COLO829 (cell line): ENCODE data around the gene GARIN5A.

Experiments
- DNase-seq: peaks from one replicate; pipeline ENCODE4 v3.0.0; 2012; ENCODE audit warnings: low spot score

The GARIN5A gene

DNA sequence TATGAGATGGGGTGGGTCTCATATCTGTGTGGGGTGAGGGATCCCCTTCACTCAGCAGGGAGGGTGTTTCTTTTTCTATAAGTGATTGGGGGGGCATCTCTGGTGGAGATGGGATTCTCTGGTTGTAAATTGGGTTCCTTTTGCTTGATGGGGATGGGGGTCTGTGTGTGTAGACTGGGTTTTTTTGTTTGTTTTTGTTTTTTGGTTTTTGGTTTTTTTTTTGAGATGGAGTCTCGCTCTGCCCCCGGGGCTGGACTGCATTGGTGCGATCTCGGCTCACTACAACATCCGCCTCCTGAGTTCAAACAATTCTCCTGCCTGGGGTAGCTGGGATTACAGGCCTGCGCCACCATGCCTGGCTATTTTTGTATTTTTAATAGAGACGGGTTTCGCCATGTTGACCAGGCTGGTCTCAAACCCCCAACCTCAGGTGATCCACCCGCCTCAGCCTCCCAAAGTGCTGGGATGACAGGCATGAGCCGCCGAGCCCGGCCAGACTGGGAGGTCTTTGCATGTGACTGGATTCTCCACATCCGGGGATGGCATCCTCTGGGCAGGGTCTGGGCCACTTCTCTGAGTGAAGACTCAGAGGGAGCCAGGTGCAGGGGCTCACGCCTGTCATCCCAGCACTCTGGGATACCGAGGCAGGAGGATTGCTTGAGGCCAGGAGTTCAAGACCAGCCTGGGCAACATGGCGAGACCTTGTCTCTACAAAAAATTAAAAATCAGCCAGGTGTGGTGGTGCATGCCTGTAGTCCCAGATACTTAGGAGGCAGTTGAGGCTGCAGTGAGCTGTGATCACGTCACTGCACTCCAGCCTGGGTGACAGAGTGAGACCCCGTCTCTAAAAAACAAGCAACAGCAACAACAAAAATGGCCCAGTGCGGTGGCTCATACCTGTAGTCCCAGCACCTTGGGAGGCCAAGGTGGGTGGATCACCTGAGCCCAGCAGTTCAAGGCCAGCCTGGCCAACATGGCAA is 43.2 kb downstream of the GARIN5A start:
- DNase-seq: no peak

DNA sequence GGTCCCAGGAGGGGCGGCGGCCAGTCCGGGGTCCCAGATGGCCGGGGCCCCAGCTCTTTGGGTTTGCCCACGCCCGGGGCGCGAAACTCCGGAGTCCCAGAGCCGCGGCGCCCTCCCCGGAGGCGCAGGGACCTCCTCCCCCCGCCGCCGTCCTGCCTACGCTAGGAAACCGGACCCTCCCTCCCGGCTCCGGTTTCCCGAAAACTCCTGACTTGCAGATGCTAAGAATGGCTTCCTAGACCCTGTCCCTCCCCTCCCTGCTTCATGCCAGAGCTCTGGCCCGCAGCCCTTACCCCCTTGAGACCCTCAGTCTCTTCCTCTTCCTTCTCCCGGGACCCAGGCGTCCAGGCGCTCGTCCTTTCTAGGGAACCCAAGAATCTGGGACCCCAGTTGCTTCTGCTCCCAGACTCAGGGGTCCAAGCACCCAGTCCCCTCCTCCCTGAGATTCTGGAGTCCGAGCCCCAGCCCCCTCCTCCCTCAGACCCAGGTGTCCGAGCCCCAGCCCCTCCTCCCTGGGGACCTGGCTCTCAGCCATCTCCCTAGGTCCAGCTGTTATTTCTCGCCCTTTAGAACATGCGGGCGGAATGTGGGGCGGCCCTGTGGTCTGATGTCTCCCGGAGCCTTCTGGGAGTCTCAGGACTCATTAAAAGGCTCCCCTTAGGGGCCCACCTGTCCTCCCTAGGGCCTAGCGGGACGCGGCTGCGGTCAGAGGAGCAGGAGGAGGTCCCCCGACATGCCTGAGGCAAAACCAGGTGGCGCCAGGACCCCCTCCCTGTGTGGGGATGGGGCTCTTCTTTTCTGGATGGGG is 44.2 kb downstream of the GARIN5A start, which contains the start of gene MYBPC2:
TSS of gene MYBPC2 (plus strand) at position 672 of the 808 bp plus-strand sequence. CDS start at position 734, 62 bp downstream.
- DNase-seq: no peak

DNA sequence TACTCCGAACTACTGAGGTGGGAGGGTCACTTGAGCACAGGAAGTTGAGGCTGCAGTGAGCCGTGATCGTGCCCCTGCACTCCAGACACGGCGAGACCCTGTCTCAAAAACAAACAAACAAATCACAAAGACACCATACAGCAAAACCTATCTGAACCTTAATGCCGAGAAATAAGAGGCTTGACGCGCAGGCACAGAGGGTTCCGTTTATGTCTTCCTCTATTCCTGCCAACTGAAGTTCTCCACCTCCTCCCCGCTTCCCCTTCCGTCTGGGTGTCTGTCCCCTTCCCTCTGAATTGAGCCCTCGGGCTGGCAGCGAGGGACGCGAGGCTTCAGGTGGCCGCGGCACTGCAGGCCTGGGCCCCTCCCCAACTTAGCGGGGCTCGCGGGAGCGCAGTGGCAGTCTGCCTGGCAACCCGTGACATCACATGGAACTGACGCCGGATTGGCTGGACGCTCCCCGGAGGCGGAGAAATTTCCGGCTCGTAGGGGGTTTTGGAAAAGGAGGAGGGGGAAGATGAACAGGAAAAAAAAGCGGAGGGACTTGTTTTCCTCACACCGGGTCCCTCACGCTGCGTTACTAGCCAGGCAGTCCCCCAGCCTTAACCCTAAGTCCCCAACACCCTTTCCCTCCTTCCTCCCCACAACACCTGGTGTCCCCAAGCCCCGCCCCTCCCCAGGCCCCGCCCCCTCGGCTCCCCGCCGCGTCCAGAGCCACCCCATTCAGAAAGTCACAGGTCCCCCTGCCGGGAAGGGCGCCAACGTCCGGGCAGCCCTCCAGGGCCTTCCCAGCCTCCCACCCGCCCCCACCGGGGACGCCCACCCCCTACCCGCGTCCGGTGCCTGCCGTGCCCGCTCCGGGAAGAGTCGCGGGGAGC is 45.1 kb downstream of the GARIN5A start:
- DNase-seq: peak; percentile 80

DNA sequence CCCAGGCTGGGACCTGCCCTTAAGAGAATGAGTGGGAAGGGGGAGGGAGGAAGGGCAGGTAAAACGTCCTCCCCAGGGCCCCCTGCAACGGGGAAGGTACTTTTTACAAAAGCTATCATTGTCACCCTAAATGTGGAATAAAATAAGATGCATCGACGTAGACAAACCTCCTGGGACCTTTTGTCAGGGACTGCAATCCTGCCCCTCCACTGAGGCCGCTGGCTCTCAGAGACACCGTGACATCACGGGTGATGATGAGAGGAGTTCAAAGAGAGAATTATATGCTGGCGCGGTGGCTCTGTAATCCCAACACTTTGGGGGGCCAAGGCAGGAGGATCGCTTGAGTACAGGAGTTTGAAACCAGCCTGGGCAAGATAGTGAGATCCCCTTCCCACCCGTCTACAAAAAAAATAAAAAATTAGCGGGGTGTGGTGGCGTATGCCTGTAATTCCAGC is 45.7 kb downstream of the GARIN5A start:
- DNase-seq: no peak

DNA sequence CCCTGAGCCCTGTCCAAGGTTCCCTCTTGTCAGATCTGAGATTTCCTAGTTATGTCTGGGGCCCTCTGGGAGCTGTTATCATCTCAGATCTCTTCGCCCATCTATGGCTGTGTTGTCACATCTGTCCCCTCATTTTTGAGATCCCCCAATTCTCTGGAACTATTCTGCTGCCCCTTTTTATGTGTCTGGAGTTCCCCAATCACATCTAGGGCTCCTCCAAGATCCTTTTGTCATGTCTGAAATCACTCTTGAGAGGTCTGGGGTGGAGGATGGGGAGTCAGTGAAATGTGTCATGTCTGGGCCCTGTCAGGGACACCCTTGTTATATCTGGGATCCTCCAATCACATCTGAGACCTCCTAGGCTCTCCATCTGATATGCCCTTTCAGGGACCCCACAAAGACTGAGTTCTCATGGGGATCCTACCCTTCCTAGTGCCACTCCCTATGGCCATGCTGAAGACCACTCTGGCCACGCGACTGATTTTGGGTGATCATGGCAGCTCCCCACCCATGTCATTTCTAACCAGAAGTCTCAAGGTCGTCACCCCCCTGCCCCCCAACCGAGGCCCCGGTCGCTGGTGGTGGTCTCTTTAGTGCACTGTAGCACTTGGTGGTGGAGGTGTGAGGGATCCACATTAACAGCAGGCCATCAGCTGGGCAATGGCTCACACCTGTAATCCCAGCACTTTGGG is 47.7 kb downstream of the GARIN5A start:
- no peak for DNase-seq

DNA sequence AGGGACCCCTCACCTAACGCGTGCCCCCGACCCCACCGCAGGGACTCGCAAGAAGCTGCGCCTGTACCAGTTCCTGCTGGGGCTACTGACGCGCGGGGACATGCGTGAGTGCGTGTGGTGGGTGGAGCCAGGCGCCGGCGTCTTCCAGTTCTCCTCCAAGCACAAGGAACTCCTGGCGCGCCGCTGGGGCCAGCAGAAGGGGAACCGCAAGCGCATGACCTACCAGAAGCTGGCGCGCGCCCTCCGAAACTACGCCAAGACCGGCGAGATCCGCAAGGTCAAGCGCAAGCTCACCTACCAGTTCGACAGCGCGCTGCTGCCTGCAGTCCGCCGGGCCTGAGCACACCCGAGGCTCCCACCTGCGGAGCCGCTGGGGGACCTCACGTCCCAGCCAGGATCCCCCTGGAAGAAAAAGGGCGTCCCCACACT is 48.6 kb downstream of the GARIN5A start:
- DNase-seq: no peak

DNA sequence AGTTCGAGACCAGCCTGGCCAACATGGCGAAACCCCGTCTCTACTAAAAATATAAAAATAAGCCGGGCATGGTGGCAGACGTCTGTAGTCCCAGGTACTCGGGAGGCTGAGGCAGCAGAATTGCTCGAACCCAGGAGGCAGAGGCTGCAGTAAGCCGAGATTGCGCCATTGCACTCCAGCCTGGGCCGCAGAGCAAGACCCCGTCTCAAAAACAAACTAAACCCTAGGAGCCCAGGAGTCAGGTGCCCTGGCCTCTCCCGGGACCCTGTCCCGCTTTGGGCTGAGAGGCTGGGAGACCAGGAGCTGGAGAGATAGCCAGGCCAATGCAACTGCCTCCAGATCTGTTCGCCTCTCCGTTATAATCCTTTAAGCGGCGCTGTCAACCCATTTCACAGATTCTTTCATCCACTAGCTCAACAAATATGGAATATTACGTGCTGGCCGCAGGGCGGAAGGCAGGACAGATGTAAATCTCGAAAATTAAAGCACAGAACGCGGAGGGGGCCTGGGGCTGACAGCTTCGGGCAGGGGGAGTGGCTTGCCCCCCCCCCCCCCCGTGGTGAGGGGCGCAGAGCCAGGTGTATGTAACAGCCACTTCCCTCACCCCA is 49.2 kb downstream of the GARIN5A start:
- no peak for DNase-seq

DNA sequence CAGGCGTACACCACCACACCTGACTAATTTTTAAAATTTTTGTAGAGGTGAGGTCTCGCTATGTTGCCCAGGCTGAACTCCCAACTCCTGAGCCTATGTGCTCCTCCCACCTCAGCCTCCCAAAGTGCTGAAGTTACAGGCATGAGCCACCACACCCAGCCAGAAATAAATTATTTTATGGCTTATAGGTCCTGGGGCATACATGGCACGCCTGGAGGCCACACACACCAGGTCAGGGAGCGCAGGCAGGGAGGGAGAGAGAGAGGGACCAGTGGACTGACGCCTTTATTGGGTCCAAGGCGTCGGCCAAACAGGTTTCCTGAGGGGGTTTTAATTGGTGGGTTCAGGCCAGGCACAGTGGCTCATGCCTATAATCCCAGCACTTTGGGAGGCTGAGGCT is 51.1 kb downstream of the GARIN5A start:
- DNase-seq: no peak

DNA sequence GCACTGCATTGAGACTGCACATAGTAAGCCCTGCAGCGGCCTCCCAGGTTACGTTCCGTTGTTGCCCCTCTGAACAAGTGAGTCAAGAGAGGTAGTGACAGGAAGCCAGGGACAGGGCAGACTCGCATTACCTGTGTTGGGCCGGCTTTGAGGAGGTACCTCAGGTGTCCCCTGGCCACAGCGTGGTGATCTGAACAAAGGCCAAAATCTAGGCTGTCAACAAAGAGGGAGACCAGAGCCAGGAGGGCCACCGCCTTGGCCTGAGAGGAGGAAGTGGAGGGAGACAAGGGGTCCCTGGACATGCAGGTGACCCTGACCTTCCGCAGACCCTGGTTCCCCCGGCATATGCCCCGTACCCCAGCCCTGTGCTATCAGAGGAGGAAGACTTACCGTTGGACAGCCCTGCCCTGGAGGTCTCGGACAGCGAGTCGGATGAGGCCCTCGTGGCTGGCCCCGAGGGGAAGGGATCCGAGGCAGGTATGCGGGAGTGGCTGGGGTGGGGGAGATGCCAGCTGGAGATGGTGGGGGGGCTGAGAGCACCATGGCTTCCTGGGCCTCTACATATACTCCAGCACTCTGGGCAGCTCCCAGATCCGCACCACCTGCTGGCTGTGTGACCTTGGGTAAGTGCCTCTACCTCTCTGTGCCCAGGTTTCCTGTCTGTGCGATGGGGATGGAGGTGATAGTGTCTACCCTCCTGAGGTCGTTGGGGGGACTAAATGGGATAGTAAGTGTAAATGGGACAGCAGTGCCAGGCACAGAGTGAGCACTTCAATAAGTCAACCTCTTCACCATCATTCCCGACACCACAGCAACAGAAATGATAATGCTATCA is 53.2 kb downstream of the GARIN5A start:
- DNase-seq: no peak

DNA sequence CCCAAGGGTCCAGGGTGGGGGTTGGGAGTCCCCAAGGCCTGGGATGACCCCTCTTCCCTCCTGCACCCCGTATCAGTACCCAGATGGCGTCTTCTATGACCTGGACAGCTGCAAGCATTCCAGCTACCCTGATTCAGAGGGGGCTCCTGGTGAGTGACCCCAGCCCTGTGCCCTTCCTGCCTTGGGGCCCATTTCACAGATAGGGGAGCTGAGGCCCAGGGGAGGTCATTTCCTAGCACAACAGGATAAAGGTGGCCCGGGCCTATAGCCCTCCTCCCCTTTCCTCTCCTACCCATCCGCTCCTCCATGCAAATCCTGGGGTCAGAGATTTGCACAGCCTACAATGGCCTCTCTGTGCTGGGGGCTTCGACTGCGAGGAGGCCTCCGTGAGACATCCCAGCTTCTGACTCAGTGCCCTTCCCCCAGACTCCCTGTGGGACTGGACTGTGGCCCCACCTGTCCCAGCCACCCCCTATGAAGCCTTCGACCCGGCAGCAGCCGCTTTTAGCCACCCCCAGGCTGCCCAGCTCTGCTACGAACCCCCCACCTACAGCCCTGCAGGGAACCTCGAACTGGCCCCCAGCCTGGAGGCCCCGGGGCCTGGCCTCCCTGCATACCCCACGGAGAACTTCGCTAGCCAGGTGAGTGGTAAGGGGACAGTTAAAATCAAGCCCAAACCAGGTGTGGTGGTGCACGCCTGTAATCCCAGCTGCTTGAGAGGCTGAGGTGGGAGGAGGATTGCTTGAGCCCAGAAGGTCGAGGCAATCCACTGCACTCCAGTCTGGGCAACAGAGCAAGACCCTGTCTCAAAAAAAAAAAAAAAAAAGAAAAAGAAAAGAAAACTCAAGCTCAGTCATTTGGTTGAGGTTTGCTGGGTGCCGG is 54.0 kb downstream of the GARIN5A start:
- no peak for DNase-seq

DNA sequence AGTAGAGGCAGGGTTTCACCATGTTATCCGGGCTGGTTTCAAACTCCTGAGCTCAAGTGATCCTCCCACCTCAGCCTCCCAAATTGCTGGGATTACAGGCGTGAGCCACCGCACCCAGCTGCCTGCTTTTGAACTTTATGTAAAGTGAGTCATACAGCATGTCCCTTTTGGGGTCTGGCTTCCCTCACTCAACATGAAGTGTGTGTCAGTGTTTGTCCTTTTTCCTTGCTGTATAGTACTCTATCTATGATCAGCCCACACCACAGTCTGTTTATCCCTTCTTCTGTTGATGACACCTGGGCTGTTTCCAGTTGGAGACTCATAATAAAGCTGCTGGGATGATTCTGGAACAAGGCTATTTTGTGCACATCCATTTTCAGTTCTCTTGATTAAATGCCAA is 55.8 kb downstream of the GARIN5A start:
- DNase-seq: no peak

DNA sequence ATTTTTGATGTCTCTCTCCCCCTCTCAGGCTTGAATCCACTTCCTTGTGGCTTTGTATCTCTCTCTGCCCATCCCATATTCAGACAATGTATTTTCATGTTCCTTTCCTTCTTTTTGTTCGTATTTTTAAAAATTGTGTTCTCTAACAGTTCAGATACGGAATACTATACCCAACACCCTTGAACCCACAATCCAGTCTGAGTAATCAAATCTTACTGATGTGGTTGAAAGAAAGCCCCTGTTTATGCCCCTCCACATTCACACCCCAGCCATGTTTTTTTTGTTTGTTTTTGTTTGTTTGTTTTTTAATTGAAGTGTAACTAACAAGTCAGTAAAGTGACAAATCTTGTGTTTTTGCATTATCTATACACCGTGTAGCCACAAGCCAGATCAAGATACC is 56.5 kb downstream of the GARIN5A start:
- DNase-seq: no peak

DNA sequence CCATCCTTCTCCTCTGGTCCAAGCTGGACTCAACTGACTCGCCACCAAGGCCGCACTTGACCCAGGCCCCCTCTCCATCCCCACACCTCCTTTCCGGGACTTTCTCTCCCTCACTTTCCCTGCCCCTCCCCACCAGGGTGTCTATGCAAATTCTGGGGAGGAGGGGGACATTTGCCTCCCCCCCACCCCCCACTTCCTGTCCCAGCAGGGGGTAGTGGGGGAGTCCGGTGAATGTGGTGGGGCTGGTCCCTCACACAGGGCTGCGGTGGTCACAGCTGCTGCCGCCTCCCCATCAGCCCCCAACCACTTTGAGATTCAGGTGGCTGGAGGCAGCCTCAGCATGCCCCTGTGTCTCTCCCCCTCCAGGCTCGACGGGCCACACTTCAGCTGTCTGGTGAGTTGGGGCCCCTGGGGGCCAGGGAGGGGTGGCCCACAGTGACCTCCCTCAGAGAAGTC is 57.0 kb downstream of the GARIN5A start:
- no peak for DNase-seq

DNA sequence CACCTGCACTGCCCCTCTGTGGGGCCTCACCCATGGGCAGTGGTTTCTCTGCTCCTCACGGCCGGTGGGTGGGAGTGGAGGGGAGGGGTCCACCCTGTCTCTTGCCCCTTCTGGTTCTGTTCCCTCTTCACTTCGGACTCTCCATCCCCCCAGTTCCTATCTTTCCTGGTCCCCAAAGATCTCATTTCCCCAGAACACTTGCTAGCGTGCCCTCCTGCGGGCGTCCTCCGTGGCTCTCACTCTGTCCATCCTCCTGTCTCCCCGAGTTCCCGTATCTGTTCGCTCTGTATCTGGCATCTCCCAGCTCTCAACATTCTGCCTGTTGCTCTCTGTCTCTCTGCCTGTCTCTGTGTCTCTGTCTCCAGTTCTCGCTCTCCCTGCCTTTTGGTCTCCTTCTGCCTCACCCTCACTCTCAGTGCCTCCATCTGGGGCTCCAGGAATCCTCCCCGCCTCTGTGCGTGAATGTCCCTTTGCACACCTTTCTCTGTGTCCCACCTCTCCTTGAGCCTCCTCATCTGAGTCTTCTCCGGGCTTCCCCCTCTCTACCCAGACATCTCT is 57.5 kb downstream of the GARIN5A start:
- DNase-seq: no peak

DNA sequence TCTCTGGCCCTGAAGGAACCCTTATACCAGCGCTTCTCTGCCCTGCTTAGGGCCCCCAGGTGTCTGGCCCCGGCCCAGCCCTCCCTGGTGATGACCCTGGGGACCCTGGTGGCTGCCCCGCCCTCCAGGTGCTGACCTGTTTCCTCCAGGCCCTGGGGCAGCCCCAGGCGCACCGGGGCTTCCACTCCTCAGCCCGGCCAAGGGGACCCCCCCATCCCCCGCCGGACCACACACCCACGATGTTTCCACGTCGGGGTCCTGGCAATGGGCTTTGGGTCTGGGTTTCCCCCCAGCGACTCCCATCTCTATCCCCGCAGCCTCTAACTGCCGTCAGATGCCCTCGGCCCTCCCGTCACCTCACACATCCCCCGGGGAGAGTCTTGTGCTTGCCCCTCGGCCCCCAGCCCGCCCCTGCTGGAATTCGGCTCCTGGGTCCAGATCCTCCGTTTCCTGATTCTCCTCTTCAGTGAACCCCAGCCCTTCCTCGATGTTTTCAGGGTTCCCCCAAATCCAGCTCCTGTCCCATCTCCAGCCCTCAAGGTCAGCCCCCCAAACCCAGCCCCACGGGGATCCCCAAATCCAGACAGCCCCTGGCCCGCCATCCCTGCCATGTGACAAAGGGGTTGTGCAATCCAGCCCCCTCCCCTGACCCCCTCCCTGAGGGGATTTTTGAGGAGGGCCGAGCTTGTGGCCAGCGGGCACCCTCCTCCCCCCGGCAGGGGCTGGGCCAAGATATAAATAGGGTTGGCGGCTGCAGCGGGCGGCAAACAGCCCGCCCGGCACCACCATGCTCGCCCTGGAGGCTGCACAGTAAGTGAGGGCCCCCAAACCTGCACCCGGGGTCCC is 58.2 kb downstream of the GARIN5A start, which contains the start of gene SPIB:
TSS of gene SPIB (plus strand) at position 763 of the 846 bp plus-strand sequence. CDS start at position 788, 25 bp downstream.
- DNase-seq: no peak

DNA sequence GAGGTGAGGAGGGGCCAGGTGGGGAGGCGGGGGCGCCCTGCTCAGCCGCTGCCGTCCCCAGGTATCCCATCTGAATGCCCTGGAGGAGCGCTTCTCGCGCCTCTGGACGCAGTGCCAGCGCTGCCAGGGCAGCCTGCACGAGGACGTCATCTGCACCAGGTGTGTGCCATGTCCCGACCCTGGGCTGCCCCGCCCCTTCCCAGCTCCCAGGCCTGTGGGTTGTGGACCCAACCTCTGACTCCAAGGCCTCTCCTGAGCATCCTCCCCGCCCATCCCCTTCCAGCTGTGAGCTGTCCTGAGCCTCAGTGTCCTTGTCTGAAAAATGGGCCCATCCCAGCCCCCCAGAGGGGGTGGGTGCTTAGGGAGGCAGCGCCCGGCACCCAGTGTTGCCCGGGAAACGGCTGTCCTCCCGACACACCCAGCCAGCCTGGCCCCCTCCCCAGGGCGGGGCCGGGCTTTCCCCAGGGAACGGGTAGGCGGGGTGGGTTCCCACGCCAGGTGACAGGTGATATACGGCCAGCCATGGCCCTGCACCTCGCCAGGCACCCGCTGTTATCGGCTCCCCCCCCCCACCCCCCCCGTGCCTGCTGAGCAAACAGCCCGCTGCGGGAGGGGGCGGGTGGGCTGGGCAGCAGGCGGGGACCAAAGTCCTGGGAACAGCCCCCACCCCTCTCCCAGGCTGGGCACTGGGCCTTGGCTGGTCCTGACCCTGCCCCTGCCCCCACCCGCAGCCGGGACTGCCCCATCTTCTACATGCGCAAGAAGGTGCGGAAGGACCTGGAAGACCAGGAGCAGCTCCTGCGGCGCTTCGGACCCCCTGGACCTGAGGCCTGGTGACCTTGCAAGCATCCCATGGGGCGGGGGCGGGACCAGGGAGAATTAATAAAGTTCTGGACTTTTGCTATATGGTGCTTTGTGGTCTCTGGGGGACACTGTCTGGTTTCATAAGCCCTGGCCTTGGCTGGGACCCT is 59.3 kb downstream of the GARIN5A start:
- no peak for DNase-seq
